T-helper 17 cell (primary cell): ENCODE measurements around the gene MYH4. TPM values are rescaled to one million over a fixed set of nuclear protein-coding genes. Genes with fewer than 3 reads are reported as not detected.

ENCODE experiments used
- ATAC-seq: fragments of 150-1000 bp; cut with Tn5 transposase; 2 replicates; pipeline ENCODE4 v1.10.0; 2021; ENCODE audit warnings: mild to moderate bottlenecking, moderate library complexity
- DNase-seq, 3 donors: peaks; one replicate each; pipeline versions ENCODE4 v3.0.0 to v3.0.0-alpha.2; 2020 to 2021
- H3K9me3 ChIP-seq: one replicate; pipeline ENCODE4 v1.7.0; 2013; ENCODE audit warnings: low read length, mild to moderate bottlenecking; ENCODE audit not compliant: control insufficient read depth, poor library complexity, severe bottlenecking
- H3K27ac Mint-ChIP-seq: one replicate; pipeline ENCODE4 v1.8.0; 2022; ENCODE audit warnings: mild to moderate bottlenecking, moderate library complexity, mixed read lengths
- H3K27me3 Mint-ChIP-seq: one replicate; pipeline ENCODE4 v1.8.0; 2022; ENCODE audit warnings: mixed read lengths
- H3K36me3 Mint-ChIP-seq: one replicate; pipeline ENCODE4 v1.8.0; 2022; ENCODE audit warnings: low read depth, mixed read lengths
- H3K4me1 Mint-ChIP-seq: one replicate; pipeline ENCODE4 v1.8.0; 2022; ENCODE audit warnings: mild to moderate bottlenecking, mixed read lengths
- H3K4me3 Mint-ChIP-seq: one replicate; pipeline ENCODE4 v1.8.0; 2022; ENCODE audit warnings: mild to moderate bottlenecking, moderate library complexity, mixed read lengths
- total RNA-seq, 4 donors: library from RNA in 2 of 4; stranded (reverse) in 2 of 4; gene quantifications; one replicate each; pipeline ENCODE4 v1.2.3 and lab custom pipeline; 2022 to 2026

The MYH4 gene
- total RNA-seq, 2 donors from 2014 or later: not detected

DNA sequence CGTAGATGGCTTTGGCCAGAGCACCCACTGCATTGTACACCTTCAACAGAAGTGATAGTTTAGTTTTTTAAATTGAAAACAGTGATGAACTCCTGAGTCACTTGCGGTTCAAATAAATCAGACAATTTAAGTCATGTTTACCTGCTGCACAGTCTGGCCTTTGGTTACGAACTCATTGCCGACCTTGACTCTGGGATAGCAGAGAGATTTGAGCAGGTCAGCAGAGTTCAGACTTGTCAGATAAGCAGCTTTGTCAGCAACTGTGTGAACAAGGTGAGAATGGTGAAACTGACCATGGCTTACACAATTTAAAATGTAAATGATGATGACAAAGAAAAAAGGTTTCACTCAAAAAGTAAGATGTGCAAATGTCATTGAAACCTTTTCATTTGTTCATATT lies 9.3 kb downstream of the MYH4 start:
- no peak for ATAC-seq
- no peak overlapping the region for H3K4me3 Mint-ChIP-seq
- H3K9me3 ChIP-seq: no peaks in the 10 kb centered on the region
- no peak overlapping the region for H3K27ac Mint-ChIP-seq
- DNase-seq: no peak
- no peaks in the 10 kb centered on the region for H3K36me3 Mint-ChIP-seq
- peaks cover 15% of the 10 kb centered on the region for H3K27me3 Mint-ChIP-seq
- no peaks in the 10 kb centered on the region for H3K4me1 Mint-ChIP-seq

DNA sequence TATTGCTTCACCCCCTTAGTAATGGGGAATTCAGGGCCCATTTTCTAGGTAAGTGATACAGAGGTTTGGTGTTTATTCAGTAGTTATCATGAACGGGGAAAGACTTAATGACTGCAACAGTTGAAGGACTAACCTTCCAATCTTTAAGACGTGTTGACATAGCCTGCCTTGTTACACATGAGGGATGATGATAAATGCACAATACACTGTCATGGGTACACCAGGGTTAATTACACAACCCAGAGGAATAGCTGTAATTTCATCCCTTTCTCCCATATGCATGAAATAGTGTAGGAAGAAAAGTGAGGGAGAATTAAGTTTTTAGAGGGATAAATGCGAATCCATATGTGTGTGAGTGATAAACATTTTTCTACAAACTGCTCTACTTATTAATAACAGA lies 10.7 kb downstream of the MYH4 start:
- Mint-ChIP-seq H3K27me3 (peaks cover 15% of the 10 kb centered on the region), H3K27ac (no peak overlapping the region), H3K4me3 (no peak overlapping the region), H3K4me1 (no peaks in the 10 kb centered on the region), H3K36me3 (no peaks in the 10 kb centered on the region)
- DNase-seq: no peak
- no peaks in the 10 kb centered on the region for H3K9me3 ChIP-seq
- no peak for ATAC-seq

DNA sequence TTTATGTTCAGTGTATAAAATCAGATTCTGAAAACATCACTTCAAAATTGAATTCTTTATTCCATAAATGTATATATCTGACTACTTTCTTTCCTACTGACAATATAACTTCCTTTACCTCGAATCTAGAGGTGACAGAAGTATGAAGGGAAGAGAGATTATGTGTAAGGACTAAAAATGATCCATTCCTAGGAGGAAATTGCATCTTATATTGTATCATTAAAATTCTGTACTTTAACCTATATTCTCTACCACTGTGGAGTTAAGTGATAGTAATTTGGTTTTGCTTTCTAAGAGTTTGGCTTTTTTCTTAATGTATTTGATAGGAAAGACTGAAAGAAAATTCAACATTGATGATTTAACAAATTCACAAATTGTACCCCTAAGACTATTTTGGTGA lies 11.4 kb downstream of the MYH4 start:
- Mint-ChIP-seq H3K27ac (no peak overlapping the region), H3K4me3 (no peak overlapping the region), H3K36me3 (no peaks in the 10 kb centered on the region), H3K27me3 (peaks cover 15% of the 10 kb centered on the region), H3K4me1 (no peaks in the 10 kb centered on the region)
- DNase-seq: no peak
- H3K9me3 ChIP-seq: no peaks in the 10 kb centered on the region
- no peak for ATAC-seq

- ATAC-seq: no peak
- H3K9me3 ChIP-seq: peaks cover 2% of the 10 kb centered on the region
- Mint-ChIP-seq H3K27ac (no peak overlapping the region), H3K4me3 (no peak overlapping the region), H3K4me1 (no peaks in the 10 kb centered on the region), H3K27me3 (peaks cover 10% of the 10 kb centered on the region), H3K36me3 (no peaks in the 10 kb centered on the region)
- no peak for DNase-seq
Measured at GRCh38 chr17:10447026-10447931, 22.1 kb downstream of the MYH4 start.

DNA sequence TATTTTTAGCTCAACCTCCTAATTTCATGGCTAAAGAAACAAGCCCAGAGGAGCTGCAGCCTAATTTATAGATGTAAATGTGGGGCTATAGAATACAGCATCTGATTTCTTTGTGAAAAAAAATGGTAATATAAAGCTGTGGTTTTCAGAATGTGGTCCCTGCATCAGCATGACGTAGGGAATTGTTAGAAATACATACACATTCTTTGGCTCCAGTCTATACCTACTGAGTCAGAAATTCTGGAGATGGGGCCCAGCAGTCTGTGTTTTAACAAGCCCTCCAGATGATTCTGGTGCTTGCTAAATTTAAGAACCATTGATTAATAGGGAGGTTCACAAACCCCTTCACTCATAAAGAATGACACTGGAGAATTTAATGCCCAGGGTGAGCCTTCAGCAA lies 29.5 kb downstream of the MYH4 start:
- no peaks in the 10 kb centered on the region for H3K36me3 Mint-ChIP-seq

GRCh38 chr17:10435096-10435495 lies 34.3 kb downstream of the MYH4 start:
- Mint-ChIP-seq H3K4me3 (no peak overlapping the region), H3K4me1 (no peaks in the 10 kb centered on the region), H3K36me3 (no peaks in the 10 kb centered on the region), H3K27ac (no peak overlapping the region), H3K27me3 (peaks cover 17% of the 10 kb centered on the region)
- no peaks in the 10 kb centered on the region for H3K9me3 ChIP-seq
- ATAC-seq (no peak), DNase-seq (no peak)

More for the DNA sequence above, 29.5 kb downstream of the MYH4 start:
- H3K9me3 ChIP-seq: peaks cover 2% of the 10 kb centered on the region
- H3K4me3 Mint-ChIP-seq: no peak overlapping the region
- DNase-seq (no peak), ATAC-seq (no peak)
- no peaks in the 10 kb centered on the region for H3K4me1 Mint-ChIP-seq
- peaks cover 26% of the 10 kb centered on the region for H3K27me3 Mint-ChIP-seq
- no peak overlapping the region for H3K27ac Mint-ChIP-seq

DNA sequence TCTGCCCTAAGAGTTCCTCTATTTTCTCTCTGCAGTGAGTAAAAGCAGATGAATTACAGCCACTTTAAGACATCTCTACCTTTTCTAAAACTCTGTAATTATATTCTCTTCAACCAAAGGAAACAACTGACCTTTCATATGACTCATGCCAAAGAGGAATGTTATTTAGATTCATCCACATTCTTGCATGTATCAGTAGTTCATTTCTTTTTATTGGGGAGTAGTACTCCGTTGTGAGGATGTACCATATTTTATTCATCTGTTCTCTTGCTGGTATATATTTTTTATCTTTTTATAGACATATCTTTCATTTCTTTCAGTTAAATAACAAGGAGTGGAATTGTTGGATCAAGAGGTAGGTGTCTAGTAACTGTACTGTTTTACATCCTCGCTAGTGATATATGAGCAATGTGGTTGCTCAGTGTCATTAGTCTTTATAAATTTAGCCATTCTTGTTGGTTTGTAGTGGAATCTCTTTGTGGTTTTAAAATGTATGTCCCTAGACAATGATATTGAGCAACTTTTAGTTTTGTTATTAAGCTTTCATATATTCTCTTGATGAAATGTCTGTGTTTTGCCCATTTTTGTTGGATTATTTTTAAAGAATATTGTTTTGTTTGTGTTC lies 39.8 kb downstream of the MYH4 start:
- H3K9me3 ChIP-seq: no peaks in the 10 kb centered on the region
- H3K27me3 Mint-ChIP-seq: no peaks in the 10 kb centered on the region
- H3K4me3 Mint-ChIP-seq: no peak overlapping the region
- ATAC-seq (no peak), DNase-seq (no peak)
- H3K27ac Mint-ChIP-seq: no peak overlapping the region
- no peaks in the 10 kb centered on the region for H3K4me1 Mint-ChIP-seq
- H3K36me3 Mint-ChIP-seq: no peaks in the 10 kb centered on the region

DNA sequence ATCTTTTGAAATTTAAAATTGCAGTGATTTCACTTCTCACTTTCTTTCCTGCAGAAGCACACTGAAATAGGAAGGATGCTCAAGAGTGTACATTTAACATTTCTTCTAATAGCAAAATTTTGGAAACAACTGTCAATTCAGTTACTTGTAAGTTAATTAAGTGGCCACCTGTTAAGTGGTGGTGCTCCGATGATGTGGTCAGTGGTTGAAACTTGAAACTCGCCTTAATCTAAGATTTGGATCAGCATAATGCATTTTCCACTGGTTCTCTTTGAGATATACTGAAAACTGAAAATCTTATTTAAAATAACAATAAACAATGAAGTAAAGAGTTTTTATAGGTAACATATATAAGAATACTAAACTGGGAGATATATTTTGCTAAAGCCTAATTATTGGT lies 40.6 kb downstream of the MYH4 start:
- H3K4me3 Mint-ChIP-seq: no peak overlapping the region
- DNase-seq: no peak
- H3K27ac Mint-ChIP-seq: no peak overlapping the region

DNA sequence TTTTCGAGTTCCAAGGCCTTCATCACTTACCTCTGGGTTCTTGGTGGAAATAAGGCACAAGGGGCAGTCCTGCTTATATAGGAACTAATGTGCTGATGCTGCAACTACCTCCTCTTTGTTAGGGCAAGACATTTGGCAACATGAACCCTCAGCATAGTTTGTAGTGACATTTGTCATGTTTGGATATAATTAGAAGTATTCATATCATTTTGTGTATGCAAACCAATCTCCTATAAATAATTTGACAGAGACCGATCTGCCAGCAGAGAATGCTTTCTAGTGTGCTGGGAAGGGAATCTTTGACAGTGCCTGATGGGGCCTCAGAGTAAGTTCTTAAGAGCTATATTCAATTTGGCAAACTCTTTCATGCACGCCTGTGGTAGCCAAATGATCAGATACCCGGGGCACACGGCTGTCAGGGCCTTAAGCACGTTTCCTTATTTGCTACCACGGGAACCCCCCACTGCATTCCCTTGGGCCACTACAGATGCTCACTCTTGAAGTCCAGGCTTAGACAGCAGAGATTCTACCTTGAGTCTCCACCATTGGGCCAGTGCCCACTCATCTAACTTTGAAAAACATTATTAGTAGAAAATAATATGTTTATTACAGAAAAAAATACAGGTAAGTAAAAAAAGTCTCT lies 47.3 kb downstream of the MYH4 start, which contains the start of gene MYH8:
Gene MYH8, minus strand, starts transcription at position 51 of the 643 bp plus-strand sequence. CDS start 1,723 bp downstream, outside the sequence.
- Mint-ChIP-seq H3K27me3 (no peaks in the 10 kb centered on the region), H3K27ac (no peak within 1 kb of the TSS)
- no peak for ATAC-seq

More for the DNA sequence above, 40.6 kb downstream of the MYH4 start:
- H3K36me3 Mint-ChIP-seq: no peaks in the 10 kb centered on the region
- no peaks in the 10 kb centered on the region for H3K9me3 ChIP-seq
- H3K27me3 Mint-ChIP-seq: no peaks in the 10 kb centered on the region
- H3K4me1 Mint-ChIP-seq: no peaks in the 10 kb centered on the region
- ATAC-seq: no peak

GRCh38 chr17:10421211-10421610 lies 48.1 kb downstream of the MYH4 start:
- ATAC-seq (no peak), DNase-seq (no peak)
- no peaks in the 10 kb centered on the region for H3K36me3 Mint-ChIP-seq
- H3K9me3 ChIP-seq: no peaks in the 10 kb centered on the region
- H3K4me3 Mint-ChIP-seq: no peak overlapping the region
- H3K4me1 Mint-ChIP-seq: no peaks in the 10 kb centered on the region
- H3K27ac Mint-ChIP-seq: no peak overlapping the region
- peaks cover under 1% of the 10 kb centered on the region for H3K27me3 Mint-ChIP-seq

More for the DNA sequence above, 47.3 kb downstream of the MYH4 start, which contains the start of gene MYH8:
- Mint-ChIP-seq H3K36me3 (no peaks in the 10 kb centered on the region), H3K4me1 (no peaks in the 10 kb centered on the region), H3K4me3 (no peak within 1 kb of the TSS)
- no peaks in the 10 kb centered on the region for H3K9me3 ChIP-seq
- no peak for DNase-seq

- no peaks in the 10 kb centered on the region for H3K9me3 ChIP-seq
- H3K4me1 Mint-ChIP-seq: no peaks in the 10 kb centered on the region
- no peak overlapping the region for H3K4me3 Mint-ChIP-seq
- DNase-seq (no peak), ATAC-seq (no peak)
- H3K36me3 Mint-ChIP-seq: no peaks in the 10 kb centered on the region
- peaks cover 5% of the 10 kb centered on the region for H3K27me3 Mint-ChIP-seq
- no peak overlapping the region for H3K27ac Mint-ChIP-seq
Measured at GRCh38 chr17:10420811-10421210, 48.5 kb downstream of the MYH4 start.

DNA sequence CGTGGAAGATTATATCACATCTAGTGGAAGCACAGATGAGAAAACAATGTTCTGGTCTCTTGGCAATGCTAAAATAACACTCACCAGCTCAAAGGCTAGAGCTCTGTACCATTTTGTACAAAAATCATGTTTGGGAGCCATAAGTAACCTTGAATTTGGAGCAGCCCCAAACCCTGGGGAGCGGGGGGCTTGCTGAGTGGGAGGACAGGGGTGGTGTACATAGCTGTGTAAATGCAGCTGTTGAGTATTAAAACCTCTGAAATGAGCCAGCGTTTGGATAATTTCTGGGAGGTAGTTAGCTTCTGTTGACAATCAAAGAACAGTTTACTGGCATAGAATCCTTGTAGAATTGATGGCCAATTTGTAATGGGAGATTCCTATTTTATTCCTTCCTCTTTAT lies 51.9 kb downstream of the MYH4 start:
- Mint-ChIP-seq H3K4me1 (no peaks in the 10 kb centered on the region), H3K36me3 (no peaks in the 10 kb centered on the region), H3K4me3 (no peak overlapping the region), H3K27me3 (peaks cover 5% of the 10 kb centered on the region), H3K27ac (no peak overlapping the region)
- no peaks in the 10 kb centered on the region for H3K9me3 ChIP-seq
- DNase-seq (no peak), ATAC-seq (no peak)

DNA sequence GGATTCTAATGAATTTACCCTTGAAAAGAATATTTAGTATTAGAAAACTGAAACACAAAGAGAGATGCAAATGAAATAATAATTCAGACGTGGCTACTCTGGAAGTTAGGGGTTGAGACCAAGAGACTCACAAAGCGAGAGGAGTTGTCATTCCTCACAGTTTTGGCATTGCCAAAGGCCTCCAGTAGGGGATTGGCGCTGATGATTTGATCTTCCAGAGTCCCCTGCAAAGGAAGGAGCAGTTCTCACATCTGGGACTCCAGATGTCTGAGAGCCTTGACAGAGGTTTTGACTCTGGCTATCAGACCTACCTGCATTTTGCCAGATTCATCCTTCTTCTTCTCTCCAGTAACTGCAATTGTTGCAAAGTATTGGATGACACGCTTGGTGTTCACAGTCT lies 54.2 kb downstream of the MYH4 start:
- Mint-ChIP-seq H3K27me3 (peaks cover 10% of the 10 kb centered on the region), H3K36me3 (no peaks in the 10 kb centered on the region), H3K4me1 (no peaks in the 10 kb centered on the region), H3K27ac (no peak overlapping the region), H3K4me3 (no peak overlapping the region)
- DNase-seq (no peak), ATAC-seq (no peak)
- H3K9me3 ChIP-seq: no peaks in the 10 kb centered on the region
